Coronary artery (tissue), 2 donors: ENCODE data around the gene SYNDIG1.

Experiments
- DNase-seq: peaks from one replicate; pipeline ENCODE4 v3.0.0-alpha.2; 2017; ENCODE audit warnings: low spot score
- H3K27ac ChIP-seq, 2 donors: fragments of 200-600 bp; sonication (generic); one replicate each; pipeline ENCODE4 v1.5.1; 2016 to 2019
- H3K4me3 ChIP-seq: fragments of 200-600 bp; sonication (generic); 2 replicates; pipeline ENCODE4 v1.5.1; 2016; ENCODE audit warnings: mild to moderate bottlenecking, moderate library complexity
- CTCF ChIP-seq: fragments of 200-600 bp; sonication (generic); IDR thresholded peaks from one replicate; pipeline ENCODE4 v1.5.1; 2019; ENCODE audit warnings: antibody characterized with exemption

SYNDIG1 gene

GRCh38 chr20:24629668-24630067, 160.2 kb downstream of the SYNDIG1 start:
- no peak overlapping the region for H3K27ac ChIP-seq
- peak; percentile 12 for DNase-seq
- no peak for TF ChIP-seq CTCF

GRCh38 chr20:24630486-24631172, 161.2 kb downstream of the SYNDIG1 start:
- H3K4me3 ChIP-seq, result no peak overlapping the region
- no peak overlapping the region for H3K27ac ChIP-seq
- TF ChIP-seq CTCF, result no peak
- peak; percentile 56 for DNase-seq

More at GRCh38 chr20:24629668-24630067, 160.2 kb downstream of the SYNDIG1 start:
- H3K4me3 ChIP-seq, result no peak overlapping the region

- peak; percentile 53 for DNase-seq
- Histone ChIP-seq H3K27ac (no peak overlapping the region), H3K4me3 (no peak overlapping the region)
- TF ChIP-seq CTCF, result no peak
Observed at GRCh38 chr20:24631173-24631505, 161.7 kb downstream of the SYNDIG1 start.

GRCh38 chr20:24632581-24632980, 163.2 kb downstream of the SYNDIG1 start:
- peak; percentile 16 for DNase-seq
- TF ChIP-seq CTCF, result no peak
- H3K4me3 ChIP-seq, result no peak overlapping the region
- H3K27ac ChIP-seq, result no peak overlapping the region

GRCh38 chr20:24633026-24633425, 163.6 kb downstream of the SYNDIG1 start:
- no peak for TF ChIP-seq CTCF
- no peak overlapping the region for H3K4me3 ChIP-seq
- H3K27ac ChIP-seq, result no peak overlapping the region
- no peak for DNase-seq

GRCh38 chr20:24633521-24633920, 164.1 kb downstream of the SYNDIG1 start:
- H3K4me3 ChIP-seq, result no peak overlapping the region
- no peak overlapping the region for H3K27ac ChIP-seq
- DNase-seq, result peak; percentile 55
- TF ChIP-seq CTCF, result no peak

GRCh38 chr20:24634855-24635254, 165.4 kb downstream of the SYNDIG1 start:
- H3K4me3 ChIP-seq, result no peak overlapping the region
- TF ChIP-seq CTCF, result no peak
- DNase-seq, result peak; percentile 62
- H3K27ac ChIP-seq, result no peak overlapping the region
